Measurements from ENCODE around the gene MS4A8.
"Not testable (repeated sequence)": the region's sequence is repeated elsewhere in the genome, so short reads cannot be mapped to it uniquely, and the experiment has no call there.

The MS4A8 gene

GRCh38 chr11:60747359-60747873, 48.0 kb downstream of the MS4A8 start:
- Mint-ChIP-seq H3K36me3 (no peaks in the 10 kb centered on the region), H3K4me1 (ENCODE audit: low read depth) (no peaks in the 10 kb centered on the region), H3K27me3 (peaks cover 7% of the 10 kb centered on the region), H3K4me3 (no peak overlapping the region), H3K9me3 (ENCODE audit: low read depth) (no peaks in the 10 kb centered on the region), H3K27ac (no peak overlapping the region)

- Mint-ChIP-seq H3K27me3 (peaks cover 7% of the 10 kb centered on the region), H3K36me3 (no peaks in the 10 kb centered on the region), H3K4me3 (no peak overlapping the region), H3K4me1 (ENCODE audit: low read depth) (no peaks in the 10 kb centered on the region), H3K9me3 (ENCODE audit: low read depth) (no peaks in the 10 kb centered on the region), H3K27ac (no peak overlapping the region)
Measured at GRCh38 chr11:60748225-60748624, 48.8 kb downstream of the MS4A8 start.

GRCh38 chr11:60748821-60749220, 49.4 kb downstream of the MS4A8 start:
- H3K27ac Mint-ChIP-seq, result no peak overlapping the region

GRCh38 chr11:60750911-60751310, 51.5 kb downstream of the MS4A8 start:
- Mint-ChIP-seq H3K36me3 (no peaks in the 10 kb centered on the region), H3K9me3 (ENCODE audit: low read depth) (no peaks in the 10 kb centered on the region), H3K27ac (no peak overlapping the region), H3K4me3 (no peak overlapping the region), H3K4me1 (ENCODE audit: low read depth) (no peaks in the 10 kb centered on the region), H3K27me3 (peaks cover 5% of the 10 kb centered on the region)

More at GRCh38 chr11:60748821-60749220, 49.4 kb downstream of the MS4A8 start:
- H3K36me3 Mint-ChIP-seq, result no peaks in the 10 kb centered on the region
- peaks cover 7% of the 10 kb centered on the region for H3K27me3 Mint-ChIP-seq
- H3K9me3 Mint-ChIP-seq (ENCODE audit: low read depth), result no peaks in the 10 kb centered on the region
- no peaks in the 10 kb centered on the region for H3K4me1 Mint-ChIP-seq (ENCODE audit: low read depth)
- no peak overlapping the region for H3K4me3 Mint-ChIP-seq

GRCh38 chr11:60753309-60753708, 53.9 kb downstream of the MS4A8 start:
- no peaks in the 10 kb centered on the region for H3K9me3 Mint-ChIP-seq (ENCODE audit: low read depth)
- H3K36me3 Mint-ChIP-seq, result no peaks in the 10 kb centered on the region
- no peak overlapping the region for H3K27ac Mint-ChIP-seq
- H3K4me3 Mint-ChIP-seq, result no peak overlapping the region
- H3K4me1 Mint-ChIP-seq (ENCODE audit: low read depth), result no peaks in the 10 kb centered on the region
- peaks cover 11% of the 10 kb centered on the region for H3K27me3 Mint-ChIP-seq

- Mint-ChIP-seq H3K27ac (no peak overlapping the region), H3K9me3 (ENCODE audit: low read depth) (no peaks in the 10 kb centered on the region), H3K36me3 (no peaks in the 10 kb centered on the region), H3K4me1 (ENCODE audit: low read depth) (no peaks in the 10 kb centered on the region), H3K4me3 (no peak overlapping the region), H3K27me3 (peaks cover 21% of the 10 kb centered on the region)
Measured at GRCh38 chr11:60754887-60755286, 55.5 kb downstream of the MS4A8 start.

- Mint-ChIP-seq H3K9me3 (ENCODE audit: low read depth) (no peaks in the 10 kb centered on the region), H3K27me3 (peaks cover 22% of the 10 kb centered on the region), H3K36me3 (no peaks in the 10 kb centered on the region), H3K4me1 (ENCODE audit: low read depth) (no peaks in the 10 kb centered on the region), H3K27ac (no peak within 1 kb of the TSS), H3K4me3 (no peak within 1 kb of the TSS)
Measured at GRCh38 chr11:60756307-60757032, 57.1 kb downstream of the MS4A8 start, which contains the start of gene MS4A15. MS4A15 (plus strand) TSS chr11:60756867; CDS start chr11:60763734, 6,867 bp downstream.

- H3K27ac Mint-ChIP-seq, result no peak overlapping the region
- no peaks in the 10 kb centered on the region for H3K36me3 Mint-ChIP-seq
- no peak overlapping the region for H3K4me3 Mint-ChIP-seq
- H3K27me3 Mint-ChIP-seq, result peaks cover 20% of the 10 kb centered on the region
- no peaks in the 10 kb centered on the region for H3K4me1 Mint-ChIP-seq (ENCODE audit: low read depth)
- H3K9me3 Mint-ChIP-seq (ENCODE audit: low read depth), result no peaks in the 10 kb centered on the region
Measured at GRCh38 chr11:60757231-60757800, 57.9 kb downstream of the MS4A8 start.

GRCh38 chr11:60758671-60759070, 59.3 kb downstream of the MS4A8 start:
- H3K27me3 Mint-ChIP-seq, result peaks cover 20% of the 10 kb centered on the region
- not testable (repeated sequence) for H3K4me3 Mint-ChIP-seq; H3K27ac Mint-ChIP-seq; H3K4me1 Mint-ChIP-seq (ENCODE audit: low read depth); H3K36me3 Mint-ChIP-seq; H3K9me3 Mint-ChIP-seq (ENCODE audit: low read depth)

GRCh38 chr11:60759438-60760225, 60.2 kb downstream of the MS4A8 start:
- not testable (repeated sequence) for H3K4me3 Mint-ChIP-seq; H3K27ac Mint-ChIP-seq; H3K9me3 Mint-ChIP-seq (ENCODE audit: low read depth); H3K36me3 Mint-ChIP-seq; H3K4me1 Mint-ChIP-seq (ENCODE audit: low read depth)
- H3K27me3 Mint-ChIP-seq, result peaks cover 20% of the 10 kb centered on the region

GRCh38 chr11:60761436-60762190, 62.2 kb downstream of the MS4A8 start:
- Mint-ChIP-seq H3K4me3 (no peak overlapping the region), H3K9me3 (ENCODE audit: low read depth) (no peaks in the 10 kb centered on the region), H3K36me3 (peaks cover 3% of the 10 kb centered on the region), H3K4me1 (ENCODE audit: low read depth) (no peaks in the 10 kb centered on the region), H3K27me3 (peaks cover 26% of the 10 kb centered on the region), H3K27ac (no peak overlapping the region)

GRCh38 chr11:60762851-60763691, 63.7 kb downstream of the MS4A8 start:
- Mint-ChIP-seq H3K4me3 (no peak overlapping the region), H3K4me1 (ENCODE audit: low read depth) (peaks cover 1% of the 10 kb centered on the region), H3K36me3 (peaks cover 3% of the 10 kb centered on the region), H3K27me3 (peaks cover 25% of the 10 kb centered on the region), H3K9me3 (ENCODE audit: low read depth) (no peaks in the 10 kb centered on the region), H3K27ac (no peak overlapping the region)

GRCh38 chr11:60763692-60764369, 64.4 kb downstream of the MS4A8 start:
- no peak overlapping the region for H3K4me3 Mint-ChIP-seq
- H3K4me1 Mint-ChIP-seq (ENCODE audit: low read depth), result peaks cover 1% of the 10 kb centered on the region
- H3K36me3 Mint-ChIP-seq, result peaks cover 3% of the 10 kb centered on the region
- H3K9me3 Mint-ChIP-seq (ENCODE audit: low read depth), result no peaks in the 10 kb centered on the region
- H3K27me3 Mint-ChIP-seq, result peaks cover 21% of the 10 kb centered on the region
- H3K27ac Mint-ChIP-seq, result no peak overlapping the region

Measured in activated naive CD8-positive, alpha-beta T cell (primary cell).